Amygdala (tissue), 56 donors: ENCODE measurements around the gene ZNF385D.

ENCODE experiments used
- DNase-seq, 56 donors: peaks; one replicate each; lab custom pipeline; 2025; lab: John Stamatoyannopoulos, UW

ZNF385D gene

DNA sequence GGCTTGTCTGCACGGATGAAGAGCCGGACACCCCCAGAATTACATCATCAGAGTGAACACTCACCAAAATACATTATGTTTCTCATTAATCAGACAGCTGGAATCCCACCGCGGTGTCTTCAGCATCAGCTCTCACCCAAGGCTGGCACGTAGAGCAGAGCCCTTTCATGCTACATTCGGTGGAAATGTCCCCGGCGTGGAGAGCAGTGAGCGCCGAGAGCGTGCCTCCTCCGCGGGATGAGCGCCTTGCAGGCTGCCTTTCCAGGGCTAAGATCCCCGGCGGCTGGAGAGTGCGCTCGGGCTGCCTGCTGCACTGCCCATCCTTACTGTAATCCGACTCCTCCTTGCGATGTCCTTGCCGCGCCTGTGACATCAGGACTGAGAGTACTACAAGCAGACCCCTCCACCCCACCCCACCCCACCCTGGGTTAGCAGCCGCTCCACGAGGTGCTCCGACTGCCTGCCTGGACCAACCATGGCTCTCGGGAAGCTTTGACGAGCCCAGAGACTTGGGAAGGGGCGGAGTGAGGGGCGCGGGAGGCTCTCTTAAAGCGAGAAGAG is at the start of gene ZNF385D:
ZNF385D (minus strand) TSS at position 380 of the 561 bp plus-strand sequence; CDS start at position 86, 294 bp downstream.
- DNase-seq = peak in 39 of 56 donors; percentile 1 to 62 (median 13)

- no peak for DNase-seq
Observed at GRCh38 chr3:21798356-21799088, 47.5 kb upstream of the ZNF385D start.

DNA sequence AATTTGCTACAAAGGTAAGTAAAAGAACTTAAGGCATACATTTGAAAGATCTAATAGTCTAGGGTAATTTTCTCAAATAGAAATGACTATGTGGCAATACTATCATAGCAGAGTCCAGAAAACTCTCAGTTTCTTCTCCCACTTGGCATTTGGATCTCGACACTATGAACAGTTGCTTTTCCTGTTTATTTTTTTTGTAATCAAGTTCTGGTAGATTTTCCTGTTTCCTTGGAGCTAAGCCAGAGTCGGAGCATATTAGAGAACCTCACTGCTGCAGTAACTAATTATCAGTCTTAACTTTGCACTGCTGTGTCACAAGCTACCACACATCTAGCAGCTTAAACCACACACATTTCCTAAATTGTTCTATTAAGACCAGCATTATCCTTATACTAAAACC is 44.9 kb upstream of the ZNF385D start:
- DNase-seq = no peak

DNA sequence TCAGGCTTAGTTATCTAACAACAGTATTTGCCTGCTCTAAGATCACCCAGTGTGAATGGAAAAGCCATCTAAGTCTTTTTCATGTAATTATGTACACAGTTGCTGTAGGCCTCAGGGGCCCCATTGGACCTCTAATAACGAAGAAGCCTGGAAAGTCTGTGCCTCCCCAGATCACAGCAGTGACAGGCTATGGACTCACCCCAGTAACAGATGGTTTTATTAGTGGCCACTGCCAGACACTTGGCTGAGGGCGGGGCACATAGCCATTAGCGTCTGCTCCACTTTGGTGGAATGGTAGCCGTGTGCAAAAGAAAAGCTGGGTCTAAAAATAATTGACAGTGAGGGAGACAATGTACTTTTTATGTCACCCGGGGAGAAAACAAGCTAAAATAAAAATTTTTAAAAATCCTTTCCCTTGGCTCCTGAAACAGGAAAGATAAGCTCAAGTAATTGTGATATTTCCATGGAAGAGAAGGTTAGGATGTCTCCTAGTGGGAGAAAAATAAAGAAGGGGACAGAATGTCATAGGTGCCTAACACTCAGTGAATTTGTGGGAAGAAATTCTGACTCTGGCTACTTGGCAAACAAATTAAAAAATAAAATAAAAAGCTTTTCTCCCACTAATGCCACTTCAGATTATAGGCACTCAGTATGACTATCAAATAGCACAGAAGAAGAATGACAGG is 44.3 kb upstream of the ZNF385D start:
- peak in 1 of 56 donors; percentile 1 for DNase-seq

- DNase-seq = no peak
Observed at GRCh38 chr3:21794291-21794690, 43.3 kb upstream of the ZNF385D start.

- DNase-seq = no peak
Observed at GRCh38 chr3:21792176-21792575, 41.2 kb upstream of the ZNF385D start.

DNA sequence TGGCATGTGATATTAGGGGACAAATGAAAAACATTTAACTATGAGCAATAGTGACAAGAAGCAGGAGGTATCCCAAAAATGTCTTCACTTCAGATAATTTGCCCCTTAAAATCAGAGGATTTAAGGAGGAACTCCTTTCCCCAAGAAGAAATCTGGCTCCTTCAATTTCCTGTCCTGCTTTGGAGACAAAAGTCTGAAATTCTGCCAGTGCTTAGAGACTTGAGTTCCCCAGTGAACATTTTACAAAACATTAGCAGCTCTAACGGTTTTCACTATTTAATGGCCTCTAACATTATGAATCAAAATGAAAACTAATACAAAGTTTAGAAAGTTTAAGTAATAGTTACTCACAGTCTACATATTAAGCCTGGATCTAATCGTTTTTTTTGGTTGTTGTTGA is 40.3 kb upstream of the ZNF385D start:
- DNase-seq = no peak

- DNase-seq = no peak
Observed at GRCh38 chr3:21790466-21790865, 39.5 kb upstream of the ZNF385D start.

- no peak for DNase-seq
Observed at GRCh38 chr3:21789730-21790129, 38.7 kb upstream of the ZNF385D start.

DNA sequence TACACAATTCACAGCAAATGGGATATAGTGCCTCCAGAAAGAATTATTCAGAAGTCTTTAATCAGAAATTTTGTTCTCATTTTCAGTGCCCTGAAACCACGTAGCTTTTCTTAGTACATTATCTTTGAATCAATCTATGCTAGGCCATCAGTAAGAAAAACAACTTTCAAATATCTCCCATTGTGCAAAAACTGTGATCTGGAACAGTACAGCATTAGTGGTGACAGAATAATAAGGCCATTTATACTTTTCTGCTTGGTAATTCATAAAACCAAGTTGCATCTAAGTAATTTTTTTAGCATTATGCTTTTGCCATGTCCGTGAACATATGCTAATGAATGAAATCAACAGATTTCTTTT is 35.4 kb upstream of the ZNF385D start:
- DNase-seq = no peak

- DNase-seq = no peak
Observed at GRCh38 chr3:21785765-21786437, 34.9 kb upstream of the ZNF385D start.

GRCh38 chr3:21783839-21784238 is 32.8 kb upstream of the ZNF385D start:
- no peak for DNase-seq

GRCh38 chr3:21781355-21781754 is 30.3 kb upstream of the ZNF385D start:
- no peak for DNase-seq

DNA sequence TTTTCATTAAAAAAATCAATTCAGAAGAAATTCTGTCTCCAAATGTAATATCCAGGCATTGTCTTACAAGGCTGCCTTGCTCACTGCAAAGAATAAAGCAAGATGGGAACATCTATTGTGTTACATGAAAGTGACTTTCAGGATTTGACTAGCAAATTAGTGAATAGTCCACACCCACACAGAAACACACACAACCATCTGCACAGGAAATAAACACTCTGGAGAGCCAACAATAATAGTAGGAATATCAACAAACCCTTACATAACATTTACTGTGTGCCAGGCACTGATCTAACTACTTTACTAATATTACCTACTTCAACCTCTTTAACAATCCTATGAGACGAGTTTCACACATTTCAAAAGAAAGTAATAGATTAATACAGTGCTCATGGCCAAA is 28.9 kb upstream of the ZNF385D start:
- no peak for DNase-seq

- DNase-seq = no peak
Observed at GRCh38 chr3:21778715-21779114, 27.7 kb upstream of the ZNF385D start.

GRCh38 chr3:21777821-21778220 is 26.8 kb upstream of the ZNF385D start:
- DNase-seq = no peak

- no peak for DNase-seq
Observed at GRCh38 chr3:21766002-21766401, 15.0 kb upstream of the ZNF385D start.

GRCh38 chr3:21755896-21756295 is 4.9 kb upstream of the ZNF385D start:
- no peak for DNase-seq

- DNase-seq = no peak
Observed at GRCh38 chr3:21754839-21755238, 3.8 kb upstream of the ZNF385D start.

DNA sequence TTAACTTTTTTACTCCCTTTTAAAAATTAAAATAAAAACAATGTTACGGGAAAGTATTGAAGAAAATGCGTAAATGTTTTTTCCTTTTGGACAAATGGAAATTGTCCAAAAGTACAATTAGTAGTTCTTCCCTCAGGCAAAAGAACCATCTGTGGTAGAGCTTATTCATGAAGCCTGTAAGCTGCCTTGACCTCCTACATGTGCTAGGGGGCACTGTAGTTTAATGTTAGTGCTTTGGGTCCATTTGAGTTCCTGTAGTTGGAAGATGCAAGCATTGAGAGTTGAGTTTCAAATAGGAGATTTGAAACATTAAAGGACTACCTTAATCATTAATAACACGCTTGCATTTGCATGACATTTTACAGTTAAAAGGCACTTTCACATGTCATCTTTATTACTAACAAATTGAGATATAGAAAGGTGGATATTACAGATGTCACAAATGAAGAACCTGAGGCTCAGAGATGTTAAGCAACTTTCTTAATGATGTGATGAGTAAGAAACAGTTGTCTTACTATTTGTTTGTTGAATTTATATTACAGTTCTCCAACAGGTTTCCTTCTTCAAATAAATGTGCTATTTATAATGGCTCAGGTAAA is 1.8 kb upstream of the ZNF385D start:
- peak in 4 of 56 donors; percentile 1 to 33 (median 6) for DNase-seq

GRCh38 chr3:21751886-21752285 is 876 bp upstream of the ZNF385D start:
- DNase-seq = no peak
